CD4-positive, CD25-positive, alpha-beta regulatory T cell (primary cell): Measurements from ENCODE around the gene TRIM32. TPM values are rescaled to one million over a fixed set of nuclear protein-coding genes. Genes with fewer than 3 reads are reported as not detected.
A peak's percentile ranks its signal among the peaks of the same experiment; 100 is the strongest.
"Not testable (repeated sequence)": the region's sequence is repeated elsewhere in the genome, so short reads cannot be mapped to it uniquely, and the experiment has no call there.

Experiments used
- ATAC-seq, 2 donors: fragments of 150-1000 bp; cut with Tn5 transposase; one replicate each; pipeline ENCODE4 v1.10.0; 2021; ENCODE audit warnings: low read depth in 2 of 2, moderate number of reproducible peaks in 2 of 2, moderate library complexity in 1 of 2
- DNase-seq, 3 donors: peaks; one replicate each; pipeline versions ENCODE4 v3.0.0 to v3.0.0-alpha.2; 2012 to 2022; ENCODE audit warnings: mixed read lengths in 1 of 3
- H3K27ac ChIP-seq: one replicate; pipeline ENCODE4 v1.7.0; 2013; ENCODE audit warnings: mild to moderate bottlenecking, low read length; ENCODE audit not compliant: insufficient read depth, poor library complexity, severe bottlenecking
- H3K27me3 ChIP-seq: one replicate; pipeline ENCODE4 v1.7.0; 2013; ENCODE audit warnings: low read length; ENCODE audit not compliant: control insufficient read depth, insufficient read depth
- H3K36me3 ChIP-seq: one replicate; pipeline ENCODE4 v1.7.0; 2013; ENCODE audit warnings: mild to moderate bottlenecking, low read length, moderate library complexity; ENCODE audit not compliant: control insufficient read depth, insufficient read depth
- H3K4me1 ChIP-seq: 2 replicates; pipeline ENCODE4 v1.7.0; 2013; ENCODE audit warnings: mild to moderate bottlenecking, low read length; ENCODE audit not compliant: insufficient read depth, control insufficient read depth, poor library complexity, severe bottlenecking
- H3K4me3 ChIP-seq: one replicate; pipeline ENCODE4 v1.7.0; 2013; ENCODE audit warnings: low read depth, mild to moderate bottlenecking, low read length, moderate library complexity
- H3K9me3 ChIP-seq, 2 experiments: 1 replicate in 1 of 2; 2 replicates in 1 of 2; pipeline ENCODE4 v1.7.0; 2013; ENCODE audit warnings: low read length in 2 of 2, mild to moderate bottlenecking in 1 of 2, moderate library complexity in 1 of 2; ENCODE audit not compliant: control insufficient read depth in 2 of 2
- H3K27ac Mint-ChIP-seq, 3 donors: one replicate each; pipeline ENCODE4 v1.8.0; 2020 to 2022; ENCODE audit warnings: mild to moderate bottlenecking in 3 of 3, mixed read lengths in 3 of 3, moderate library complexity in 2 of 3
- H3K27me3 Mint-ChIP-seq: one replicate; pipeline ENCODE4 v1.8.0; 2022; ENCODE audit warnings: mild to moderate bottlenecking, mixed read lengths
- H3K36me3 Mint-ChIP-seq: one replicate; pipeline ENCODE4 v1.8.0; 2020; ENCODE audit warnings: mixed read lengths
- H3K4me1 Mint-ChIP-seq, 4 donors: one replicate each; pipeline ENCODE4 v1.8.0; 2020 to 2022; ENCODE audit warnings: mixed read lengths in 4 of 4, mild to moderate bottlenecking in 1 of 4
- H3K4me3 Mint-ChIP-seq, 4 donors: one replicate each; pipeline ENCODE4 v1.8.0; 2020 to 2022; ENCODE audit warnings: mild to moderate bottlenecking in 4 of 4, mixed read lengths in 4 of 4, moderate library complexity in 3 of 4
- H3K9me3 Mint-ChIP-seq, 7 donors: one replicate each; pipeline ENCODE4 v1.8.0; 2020 to 2022; ENCODE audit warnings: mixed read lengths in 7 of 7, mild to moderate bottlenecking in 3 of 7, moderate library complexity in 2 of 7
- polyA plus RNA-seq, 4 donors: library from polyadenylated mRNA; unstranded; fragments of 300-500 nt; fragmentation: Illumina TruSeq; gene quantifications; one replicate each; pipeline ENCODE4 v1.2.3, GENCODE V29; 2021
- total RNA-seq: library from RNA; stranded (reverse); gene quantifications from one replicate; pipeline ENCODE4 v1.2.3, GENCODE V29; 2022

Gene TRIM32
- total and polyA plus RNA-seq, 5 donors from 2014 or later = 19.9 to 37.5 (median 34.8) TPM

GRCh38 chr9:116686135-116686534 is 970 bp upstream of the TRIM32 start:
- Mint-ChIP-seq H3K27me3 (no peaks in the 10 kb centered on the region), H3K9me3 (peaks cover 0 to 3% (median 0%) of the 10 kb centered on the region in 7 donors), H3K4me3 (peak overlapping the region; percentile 94 to 97 (median 95)), H3K36me3 (peaks cover 3% of the 10 kb centered on the region), H3K4me1 (peaks cover 45 to 66% (median 56%) of the 10 kb centered on the region in 4 donors), H3K27ac (peak overlapping the region; percentile 27 to 94 (median 93))
- Histone ChIP-seq H3K4me3 (peak overlapping the region; percentile 88), H3K4me1 (peaks cover 53% of the 10 kb centered on the region), H3K27ac (no peak overlapping the region), H3K27me3 (no peaks in the 10 kb centered on the region), H3K36me3 (no peaks in the 10 kb centered on the region), H3K9me3 (no peaks in the 10 kb centered on the region)
- ATAC-seq = no peak
- DNase-seq = peak in 1 of 3 donors; percentile 10

- Histone ChIP-seq H3K27me3 (no peaks in the 10 kb centered on the region), H3K36me3 (no peaks in the 10 kb centered on the region), H3K4me3 (peak overlapping the region; percentile 88), H3K27ac (peak overlapping the region; percentile 44), H3K4me1 (peaks cover 59% of the 10 kb centered on the region), H3K9me3 (no peaks in the 10 kb centered on the region)
- ATAC-seq (peak; percentile 31 to 35), DNase-seq (no peak)
- peak overlapping the region; percentile 94 to 97 (median 95) for H3K4me3 Mint-ChIP-seq
- H3K4me1 Mint-ChIP-seq = peaks cover 50 to 72% (median 60%) of the 10 kb centered on the region in 4 donors
- no peaks in the 10 kb centered on the region for H3K27me3 Mint-ChIP-seq
- peak overlapping the region; percentile 27 to 94 (median 93) for H3K27ac Mint-ChIP-seq
- H3K9me3 Mint-ChIP-seq = peaks cover 0 to 3% (median 0%) of the 10 kb centered on the region in 7 donors
- peaks cover 3% of the 10 kb centered on the region for H3K36me3 Mint-ChIP-seq
Measured at GRCh38 chr9:116686693-116687073, 422 bp upstream of the TRIM32 start.

- ATAC-seq (no peak), DNase-seq (no peak)
- Histone ChIP-seq H3K9me3 (no peaks in the 10 kb centered on the region), H3K27ac (peak overlapping the region; percentile 44), H3K4me1 (peaks cover 69% of the 10 kb centered on the region), H3K27me3 (no peaks in the 10 kb centered on the region), H3K36me3 (no peaks in the 10 kb centered on the region), H3K4me3 (peak overlapping the region; percentile 85)
- Mint-ChIP-seq H3K4me1 (peaks cover 59 to 81% (median 69%) of the 10 kb centered on the region in 4 donors), H3K36me3 (peaks cover 3% of the 10 kb centered on the region), H3K9me3 (peaks cover 0 to 2% (median 0%) of the 10 kb centered on the region in 7 donors), H3K4me3 (peak overlapping the region; percentile 94 to 97 (median 95)), H3K27ac (peak overlapping the region; percentile 93 to 94 (median 94)), H3K27me3 (no peaks in the 10 kb centered on the region)
Measured at GRCh38 chr9:116687754-116688135, 640 bp downstream of the TRIM32 start.

GRCh38 chr9:116688806-116689485 is 1.8 kb downstream of the TRIM32 start:
- DNase-seq (no peak), ATAC-seq (no peak)
- no peaks in the 10 kb centered on the region for H3K36me3 ChIP-seq
- peaks cover 65 to 93% (median 79%) of the 10 kb centered on the region in 4 donors for H3K4me1 Mint-ChIP-seq
- H3K4me1 ChIP-seq = peaks cover 79% of the 10 kb centered on the region
- peak overlapping the region; percentile 85 for H3K4me3 ChIP-seq
- peak overlapping the region; percentile 94 to 97 (median 95) for H3K4me3 Mint-ChIP-seq
- H3K36me3 Mint-ChIP-seq = peaks cover 9% of the 10 kb centered on the region
- H3K27me3 Mint-ChIP-seq = no peaks in the 10 kb centered on the region
- H3K9me3 Mint-ChIP-seq = no peaks in the 10 kb centered on the region
- H3K27ac Mint-ChIP-seq = peak overlapping the region in 2 of 3 donors; percentile 93 to 94
- no peak overlapping the region for H3K27ac ChIP-seq
- H3K27me3 ChIP-seq = no peaks in the 10 kb centered on the region
- H3K9me3 ChIP-seq = no peaks in the 10 kb centered on the region

- no peak for DNase-seq
- Histone ChIP-seq H3K27me3 (no peaks in the 10 kb centered on the region), H3K4me1 (peaks cover 79% of the 10 kb centered on the region), H3K36me3 (no peaks in the 10 kb centered on the region), H3K27ac (no peak overlapping the region), H3K4me3 (peak overlapping the region; percentile 85), H3K9me3 (no peaks in the 10 kb centered on the region)
- no peaks in the 10 kb centered on the region for H3K27me3 Mint-ChIP-seq
- peak overlapping the region in 2 of 3 donors; percentile 92 to 93 for H3K27ac Mint-ChIP-seq
- peaks cover 65 to 93% (median 79%) of the 10 kb centered on the region in 4 donors for H3K4me1 Mint-ChIP-seq
- peak overlapping the region; percentile 94 to 97 (median 95) for H3K4me3 Mint-ChIP-seq
- H3K9me3 Mint-ChIP-seq = no peaks in the 10 kb centered on the region
- H3K36me3 Mint-ChIP-seq = peaks cover 9% of the 10 kb centered on the region
- no peak for ATAC-seq
Measured at GRCh38 chr9:116689486-116690032, 2.5 kb downstream of the TRIM32 start.

GRCh38 chr9:116690805-116691204 is 3.7 kb downstream of the TRIM32 start:
- Mint-ChIP-seq H3K4me3 (peak overlapping the region in 3 of 4 donors; percentile 47 to 94 (median 76)), H3K27ac (peak overlapping the region in 2 of 3 donors; percentile 5 to 79), H3K4me1 (peaks cover 69 to 93% (median 80%) of the 10 kb centered on the region in 4 donors), H3K36me3 (peaks cover 14% of the 10 kb centered on the region)
- Histone ChIP-seq H3K4me3 (peak overlapping the region; percentile 85), H3K4me1 (peaks cover 74% of the 10 kb centered on the region)
- H3K27me3 ChIP-seq, H3K9me3 Mint-ChIP-seq, DNase-seq, H3K36me3 ChIP-seq, H3K9me3 ChIP-seq, H3K27me3 Mint-ChIP-seq, H3K27ac ChIP-seq, ATAC-seq: not testable (repeated sequence)

GRCh38 chr9:116691607-116692006 is 4.5 kb downstream of the TRIM32 start:
- H3K9me3 Mint-ChIP-seq = no peaks in the 10 kb centered on the region
- Histone ChIP-seq H3K4me3 (peak overlapping the region; percentile 73), H3K27me3 (no peaks in the 10 kb centered on the region), H3K9me3 (no peaks in the 10 kb centered on the region), H3K4me1 (peaks cover 66% of the 10 kb centered on the region), H3K27ac (peak overlapping the region; percentile 59), H3K36me3 (peaks cover 2% of the 10 kb centered on the region)
- H3K27ac Mint-ChIP-seq = peak overlapping the region; percentile 12 to 79 (median 43)
- H3K27me3 Mint-ChIP-seq = no peaks in the 10 kb centered on the region
- ATAC-seq (no peak), DNase-seq (peak in 1 of 3 donors; percentile 15)
- H3K36me3 Mint-ChIP-seq = peaks cover 17% of the 10 kb centered on the region
- H3K4me3 Mint-ChIP-seq = peak overlapping the region; percentile 47 to 76 (median 60)
- H3K4me1 Mint-ChIP-seq = peaks cover 67 to 93% (median 80%) of the 10 kb centered on the region in 4 donors
